ENCODE data around the gene FAM174C.

The FAM174C gene

DNA sequence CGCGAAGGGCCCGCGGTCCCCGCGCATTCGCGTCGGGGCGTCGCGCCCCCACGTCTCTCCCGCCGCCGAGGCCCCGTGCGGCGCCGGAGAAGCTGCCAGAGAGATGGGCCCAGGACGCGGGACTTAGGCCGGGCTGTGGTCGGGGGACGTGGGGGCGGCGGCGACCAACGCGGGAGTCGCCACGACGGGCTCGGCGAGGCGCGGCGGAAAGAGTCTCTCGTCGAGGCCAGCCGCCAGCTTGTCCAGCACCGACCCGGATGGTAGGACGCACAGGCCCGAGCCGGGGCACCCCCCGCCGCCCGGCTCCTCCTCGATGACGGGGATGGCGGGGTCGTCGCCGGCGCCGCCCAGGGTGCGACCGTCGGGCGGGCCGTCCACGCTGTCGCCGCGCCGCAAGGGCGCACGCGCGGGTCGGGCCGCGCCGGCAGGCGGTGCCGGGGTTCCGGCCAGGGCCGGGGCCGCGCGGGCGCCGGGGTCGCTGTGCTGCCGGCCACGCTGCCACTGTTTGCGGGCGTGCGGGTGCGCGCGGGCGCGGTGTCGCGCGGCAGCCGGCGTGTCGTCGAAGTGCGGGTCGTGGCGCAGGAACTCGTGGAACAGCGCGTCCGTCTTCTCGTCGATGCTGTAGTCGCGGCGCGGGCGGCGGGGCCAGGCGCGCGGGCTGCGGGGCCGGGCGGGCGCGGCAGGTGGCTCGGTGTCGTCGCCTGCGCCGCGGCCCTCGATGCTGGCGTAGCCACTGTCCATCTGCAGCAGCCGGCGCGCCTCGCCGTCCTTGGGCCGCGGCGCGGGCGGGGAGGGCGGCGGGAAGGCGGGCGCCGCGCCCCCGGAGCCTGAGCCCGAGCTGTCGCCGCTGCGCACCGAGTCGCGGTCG, 46.0 kb upstream of the FAM174C start:
- TF ChIP-seq, protein P1, sequence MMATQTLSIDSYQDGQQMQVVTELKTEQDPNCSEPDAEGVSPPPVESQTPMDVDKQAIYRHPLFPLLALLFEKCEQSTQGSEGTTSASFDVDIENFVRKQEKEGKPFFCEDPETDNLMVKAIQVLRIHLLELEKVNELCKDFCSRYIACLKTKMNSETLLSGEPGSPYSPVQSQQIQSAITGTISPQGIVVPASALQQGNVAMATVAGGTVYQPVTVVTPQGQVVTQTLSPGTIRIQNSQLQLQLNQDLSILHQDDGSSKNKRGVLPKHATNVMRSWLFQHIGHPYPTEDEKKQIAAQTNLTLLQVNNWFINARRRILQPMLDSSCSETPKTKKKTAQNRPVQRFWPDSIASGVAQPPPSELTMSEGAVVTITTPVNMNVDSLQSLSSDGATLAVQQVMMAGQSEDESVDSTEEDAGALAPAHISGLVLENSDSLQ (IDR thresholded peaks at IDR 0.05): no peak
- TF ChIP-seq ELF4 (IDR thresholded peaks at IDR 0.05) (no peak), L3MBTL2 (conservative IDR thresholded peaks at IDR 0.05) (no peak), SP1 (IDR thresholded peaks at IDR 0.05) (no peak), FOXM1 (IDR thresholded peaks at IDR 0.05; ENCODE audit: borderline replicate concordance) (no peak), LEF1 (IDR thresholded peaks at IDR 0.05; ENCODE audit: borderline replicate concordance) (no peak), TARDBP (IDR thresholded peaks at IDR 0.05) (no peak), ZNF384 (IDR thresholded peaks at IDR 0.05) (no peak), FOXK2 (IDR thresholded peaks at IDR 0.05) (no peak), NFRKB (IDR thresholded peaks at IDR 0.05) (no peak), CTBP1 (IDR thresholded peaks at IDR 0.05; ENCODE audit: borderline replicate concordance) (no peak), BHLHE40 (IDR thresholded peaks at IDR 0.05; ENCODE audit: borderline replicate concordance) (no peak), HDGF (IDR thresholded peaks at IDR 0.05; ENCODE audit: borderline replicate concordance) (no peak), FOXA1 (IDR thresholded peaks at IDR 0.05) (no peak), ARNT (IDR thresholded peaks at IDR 0.05) (no peak), SUZ12 (IDR thresholded peaks at IDR 0.05) (no peak)
- CTCF ChIA-PET: no interaction called here

DNA sequence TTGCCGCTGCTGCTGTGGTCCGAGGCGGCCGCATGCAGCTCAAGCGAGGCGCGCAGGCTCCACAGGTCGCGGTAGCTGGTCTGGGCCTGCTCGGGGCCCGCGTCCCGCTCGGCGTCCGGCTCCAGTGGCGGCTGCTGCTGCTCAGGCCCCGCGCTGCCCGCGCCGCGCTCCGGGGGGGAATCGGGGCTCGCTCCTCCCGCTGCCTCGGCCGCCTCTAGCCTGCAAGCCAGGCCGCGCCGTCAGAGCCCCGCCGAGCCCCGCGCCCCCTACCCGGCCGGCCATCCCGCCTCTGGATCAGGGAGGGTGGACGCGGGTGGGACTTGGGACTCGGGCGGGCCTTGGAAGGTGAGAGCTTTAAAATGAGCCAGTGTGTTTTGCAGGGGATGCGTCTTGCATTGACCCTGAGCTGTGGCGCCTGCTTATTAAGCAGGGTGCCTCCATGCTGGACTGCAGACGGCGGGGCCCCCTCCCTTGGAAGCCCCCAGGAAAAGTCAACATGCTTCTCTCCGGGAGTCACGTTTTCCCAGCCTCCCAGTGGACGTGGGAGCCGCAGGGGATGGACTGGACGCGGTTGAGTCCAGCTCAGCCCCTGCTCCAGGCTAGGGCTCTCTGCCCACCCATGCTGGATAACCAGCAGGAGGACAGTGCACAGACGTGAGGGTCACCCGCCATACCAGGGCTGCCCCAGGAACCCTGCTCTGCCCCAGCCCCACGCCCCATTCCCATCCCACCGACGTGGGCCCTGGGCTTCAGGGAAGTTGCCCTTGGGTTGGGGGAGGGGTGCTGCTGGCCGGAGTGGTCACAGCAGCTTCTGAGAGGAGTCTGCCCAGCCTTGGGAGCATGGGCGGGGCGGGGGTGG, 45.2 kb upstream of the FAM174C start:
- CTCF ChIA-PET: no interaction called here
- DNase-seq (ENCODE audit: extremely low spot score): no peak
- POLR2A ChIA-PET: interaction anchor here (1.1 kb wide), 1 partner anchor 39 kb away, joined by 6 read pairs; the partner anchor contains the start of gene CIRBP

More for the DNA sequence above, 46.0 kb upstream of the FAM174C start:
- POLR2A ChIA-PET: interaction anchor here (1.1 kb wide), 1 partner anchor 40 kb away, joined by 6 read pairs; the partner anchor contains the start of gene CIRBP
- no peak for DNase-seq (ENCODE audit: extremely low spot score)

DNA sequence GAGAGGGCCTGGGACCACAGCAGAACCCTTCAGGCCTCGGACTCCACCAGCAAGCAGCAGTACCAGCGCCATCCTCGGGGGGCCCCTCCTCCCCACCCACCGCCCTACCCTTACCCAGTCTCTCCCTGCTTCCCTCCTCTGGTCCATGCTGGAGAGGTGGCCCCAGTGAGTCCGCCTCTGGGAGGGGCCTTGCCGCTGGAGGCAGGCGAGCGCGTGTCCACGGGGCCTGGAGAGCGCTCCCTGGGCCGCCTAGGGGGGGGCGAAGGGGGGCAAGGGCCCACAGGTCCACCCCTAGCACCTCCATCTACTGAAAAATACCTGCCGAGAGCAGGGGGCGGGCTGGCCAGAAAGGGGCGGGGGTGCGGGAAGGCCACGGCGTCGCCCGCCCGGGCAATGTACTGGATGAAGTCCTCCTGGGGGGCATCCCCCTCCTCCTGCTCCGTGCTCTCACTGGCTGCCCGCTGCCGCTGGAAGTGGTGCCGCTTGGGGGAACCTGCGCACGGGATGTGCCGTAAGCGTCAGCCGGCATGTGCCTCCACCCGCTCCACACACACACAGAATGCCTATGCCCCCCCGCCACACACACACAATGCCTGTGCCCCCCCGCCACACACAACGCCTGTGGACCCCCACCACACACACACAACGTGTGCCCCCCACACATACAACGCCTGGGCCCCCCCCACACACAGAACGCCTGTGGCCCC, 44.4 kb upstream of the FAM174C start:
- no peak for DNase-seq (ENCODE audit: extremely low spot score)
- TF ChIP-seq ARNT (IDR thresholded peaks at IDR 0.05) (no peak), HDGF (IDR thresholded peaks at IDR 0.05; ENCODE audit: borderline replicate concordance) (no peak), SUZ12 (IDR thresholded peaks at IDR 0.05) (no peak), BHLHE40 (IDR thresholded peaks at IDR 0.05; ENCODE audit: borderline replicate concordance) (no peak)
- ChIA-PET POLR2A (interaction anchor here (1.1 kb wide), 1 partner anchor 38 kb away, joined by 6 read pairs; the partner anchor contains the start of gene CIRBP), CTCF (no interaction called here)

More for the DNA sequence above, 45.2 kb upstream of the FAM174C start:
- TF ChIP-seq HDGF (IDR thresholded peaks at IDR 0.05; ENCODE audit: borderline replicate concordance) (no peak), CTBP1 (IDR thresholded peaks at IDR 0.05; ENCODE audit: borderline replicate concordance) (no peak), TARDBP (IDR thresholded peaks at IDR 0.05) (no peak), ELF4 (IDR thresholded peaks at IDR 0.05) (no peak), ARNT (IDR thresholded peaks at IDR 0.05) (no peak), BHLHE40 (IDR thresholded peaks at IDR 0.05; ENCODE audit: borderline replicate concordance) (no peak), ZNF384 (IDR thresholded peaks at IDR 0.05) (no peak), NFRKB (IDR thresholded peaks at IDR 0.05) (no peak), FOXA1 (IDR thresholded peaks at IDR 0.05) (no peak), FOXM1 (IDR thresholded peaks at IDR 0.05; ENCODE audit: borderline replicate concordance) (no peak), FOXK2 (IDR thresholded peaks at IDR 0.05) (no peak), SUZ12 (IDR thresholded peaks at IDR 0.05) (no peak), LEF1 (IDR thresholded peaks at IDR 0.05; ENCODE audit: borderline replicate concordance) (no peak), SP1 (IDR thresholded peaks at IDR 0.05) (no peak), L3MBTL2 (conservative IDR thresholded peaks at IDR 0.05) (no peak)
- TF ChIP-seq, protein P1 (IDR thresholded peaks at IDR 0.05): no peak

DNA sequence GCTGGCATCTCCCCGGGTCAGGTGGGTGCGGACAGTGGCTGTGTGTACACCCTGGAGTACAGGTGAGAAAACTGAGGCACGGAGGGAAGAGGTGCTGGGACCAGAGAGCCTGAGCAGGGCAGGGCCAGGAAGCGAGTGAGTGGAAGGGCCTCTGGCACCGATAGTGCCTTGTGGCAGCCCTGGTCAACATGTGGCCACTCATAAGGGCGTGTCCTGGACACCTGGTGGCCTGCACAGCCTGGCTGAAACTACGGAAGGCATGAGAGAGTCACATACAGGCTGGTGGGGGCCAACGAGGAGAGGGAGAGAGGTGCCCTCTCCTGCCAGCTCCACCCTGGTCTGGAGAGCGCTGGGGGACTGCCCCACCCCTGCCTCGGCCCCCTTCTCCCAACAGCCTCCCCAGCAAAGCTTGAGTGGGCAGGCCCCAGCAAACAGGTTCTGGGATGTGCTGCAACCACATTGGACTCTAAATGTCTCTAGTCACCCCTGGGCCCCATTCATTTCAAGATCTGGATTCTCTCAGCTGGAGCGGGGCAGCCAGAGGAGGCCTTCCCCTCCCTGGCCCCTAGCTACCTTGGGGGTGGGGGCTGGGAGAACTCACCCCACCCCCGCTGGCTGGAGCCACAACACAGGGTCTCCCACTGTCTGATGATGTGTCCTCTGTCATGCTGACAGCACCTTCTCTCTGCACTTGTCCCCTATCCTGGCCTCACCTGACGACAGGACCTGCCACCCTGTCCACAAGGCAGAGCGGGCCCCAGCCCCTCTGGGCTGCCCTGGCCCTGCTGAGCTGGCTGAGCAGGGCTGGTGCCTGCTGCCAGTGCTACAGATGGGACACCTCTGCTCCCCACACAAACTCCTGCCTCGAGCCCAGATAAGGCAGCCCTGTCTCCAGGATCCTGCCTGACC, 43.3 kb upstream of the FAM174C start:
- POLR2A ChIA-PET: interaction anchor here (1.1 kb wide), 1 partner anchor 37 kb away, joined by 4 read pairs; the partner anchor contains the start of gene CIRBP
- DNase-seq (ENCODE audit: extremely low spot score): no peak
- TF ChIP-seq FOXA1 (IDR thresholded peaks at IDR 0.05): no peak
- no peak for TF ChIP-seq SUZ12 (IDR thresholded peaks at IDR 0.05)
- no peak for TF ChIP-seq L3MBTL2 (conservative IDR thresholded peaks at IDR 0.05)
- TF ChIP-seq FOXM1 (IDR thresholded peaks at IDR 0.05; ENCODE audit: borderline replicate concordance): no peak
- TF ChIP-seq, protein P1 (IDR thresholded peaks at IDR 0.05): no peak
- TF ChIP-seq LEF1 (IDR thresholded peaks at IDR 0.05; ENCODE audit: borderline replicate concordance): no peak
- no peak for TF ChIP-seq TARDBP (IDR thresholded peaks at IDR 0.05)
- no peak for TF ChIP-seq FOXK2 (IDR thresholded peaks at IDR 0.05)
- TF ChIP-seq BHLHE40 (IDR thresholded peaks at IDR 0.05; ENCODE audit: borderline replicate concordance): no peak
- TF ChIP-seq ARNT (IDR thresholded peaks at IDR 0.05): no peak
- no peak for TF ChIP-seq NFRKB (IDR thresholded peaks at IDR 0.05)
- no peak for TF ChIP-seq ZNF384 (IDR thresholded peaks at IDR 0.05)
- no peak for TF ChIP-seq CTBP1 (IDR thresholded peaks at IDR 0.05; ENCODE audit: borderline replicate concordance)
- TF ChIP-seq SP1 (IDR thresholded peaks at IDR 0.05): no peak
- TF ChIP-seq ELF4 (IDR thresholded peaks at IDR 0.05): no peak
- no peak for TF ChIP-seq HDGF (IDR thresholded peaks at IDR 0.05; ENCODE audit: borderline replicate concordance)
- CTCF ChIA-PET: interaction anchor here (0.6 kb wide), 1 partner anchor 14 kb away, joined by 5 read pairs; no protein-coding TSS in a partner anchor
